H1 (cell line): ENCODE data around the gene NAV3.

ENCODE experiments used
- CHD2 ChIP-seq: IDR thresholded peaks from 2 replicates; pipeline ENCODE4 v1.6.1; 2012; ENCODE audit warnings: low read length, improper control_type of control experiment
- CREB1 ChIP-seq: IDR thresholded peaks from 2 replicates; pipeline ENCODE4 v1.6.1; 2012; ENCODE audit warnings: inconsistent platforms
- EGR1 ChIP-seq: IDR thresholded peaks from 2 replicates; pipeline ENCODE4 v1.6.1; 2011; ENCODE audit warnings: low read depth, low read length, borderline replicate concordance
- HDAC6 ChIP-seq: IDR thresholded peaks from one replicate; pipeline ENCODE4 v1.7.1; 2012; ENCODE audit warnings: low read depth, mild to moderate bottlenecking, inconsistent platforms, low read length, moderate library complexity
- MAFK ChIP-seq: IDR thresholded peaks from 2 replicates; pipeline ENCODE4 v1.6.1; 2012; ENCODE audit warnings: low read depth, mild to moderate bottlenecking, improper control_type of control experiment, low read length
- PHF8 ChIP-seq: fragments of 200-600 bp; sonication (generic); conservative IDR thresholded peaks from 2 replicates; pipeline ENCODE4 v1.7.1; 2012; ENCODE audit warnings: low read depth, mild to moderate bottlenecking, inconsistent platforms, low read length, moderate library complexity
- POLR2A ChIP-seq, 2 experiments: IDR thresholded peaks; 1 replicate in 1 of 2; 2 replicates in 1 of 2; pipeline ENCODE4 v1.6.1; 2011; ENCODE audit warnings: low read depth in 2 of 2, low read length in 2 of 2, mild to moderate bottlenecking in 2 of 2; ENCODE audit errors: control extremely low read depth in 1 of 2
- POLR2AphosphoS5 ChIP-seq: IDR thresholded peaks from 2 replicates; pipeline ENCODE4 v1.6.1; 2011; ENCODE audit warnings: low read depth, low read length
- RFX5 ChIP-seq: IDR thresholded peaks from 2 replicates; pipeline ENCODE4 v1.6.1; 2011; ENCODE audit warnings: low read depth, low read length, improper control_type of control experiment, borderline replicate concordance
- RXRA ChIP-seq: IDR thresholded peaks from 2 replicates; pipeline ENCODE4 v1.6.1; 2011; ENCODE audit warnings: low read depth, mild to moderate bottlenecking, low read length, moderate library complexity; ENCODE audit not compliant: insufficient read depth
- SP1 ChIP-seq: IDR thresholded peaks from 2 replicates; pipeline ENCODE4 v1.6.1; 2011; ENCODE audit warnings: low read depth, low read length
- SP2 ChIP-seq: IDR thresholded peaks from 2 replicates; pipeline ENCODE4 v1.6.1; 2012; ENCODE audit warnings: mild to moderate bottlenecking, low read length, inconsistent platforms
- TAF1 ChIP-seq: IDR thresholded peaks from 2 replicates; pipeline ENCODE4 v1.6.1; 2011; ENCODE audit warnings: mild to moderate bottlenecking, low read depth, low read length
- TF ChIP-seq, protein P1 (sequence below), 3 experiments: IDR thresholded peaks; 1 replicate in 2 of 3; 2 replicates in 1 of 3; pipeline versions ENCODE4 v1.5.1 to v1.6.1; 2011; ENCODE audit warnings: low read length in 3 of 3, mild to moderate bottlenecking in 3 of 3, inconsistent platforms in 2 of 3, low read depth in 1 of 3, moderate library complexity in 1 of 3; ENCODE audit not compliant: insufficient read depth in 1 of 3; ENCODE audit errors: control extremely low read depth in 1 of 3

DNA sequence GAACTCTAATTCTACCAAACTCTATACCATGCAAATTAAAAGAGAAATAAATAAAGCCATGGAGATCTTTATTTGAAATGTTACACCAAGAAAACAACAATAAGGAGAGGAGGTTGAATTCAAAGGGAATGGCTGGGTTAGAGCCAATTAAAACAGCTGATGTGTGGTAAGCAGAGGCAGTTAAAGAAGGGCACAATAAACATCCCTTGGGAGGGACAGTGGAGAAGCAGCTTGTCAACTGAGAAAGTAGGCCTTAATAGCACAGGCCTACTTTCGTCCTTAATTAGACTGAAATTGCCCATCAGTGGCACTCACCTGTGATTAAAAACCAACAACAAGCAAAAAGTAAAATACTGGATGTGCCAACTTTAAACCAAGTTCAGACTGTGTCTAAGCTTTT is 16.3 kb upstream of the NAV3 start:
- TF ChIP-seq, protein P1, sequence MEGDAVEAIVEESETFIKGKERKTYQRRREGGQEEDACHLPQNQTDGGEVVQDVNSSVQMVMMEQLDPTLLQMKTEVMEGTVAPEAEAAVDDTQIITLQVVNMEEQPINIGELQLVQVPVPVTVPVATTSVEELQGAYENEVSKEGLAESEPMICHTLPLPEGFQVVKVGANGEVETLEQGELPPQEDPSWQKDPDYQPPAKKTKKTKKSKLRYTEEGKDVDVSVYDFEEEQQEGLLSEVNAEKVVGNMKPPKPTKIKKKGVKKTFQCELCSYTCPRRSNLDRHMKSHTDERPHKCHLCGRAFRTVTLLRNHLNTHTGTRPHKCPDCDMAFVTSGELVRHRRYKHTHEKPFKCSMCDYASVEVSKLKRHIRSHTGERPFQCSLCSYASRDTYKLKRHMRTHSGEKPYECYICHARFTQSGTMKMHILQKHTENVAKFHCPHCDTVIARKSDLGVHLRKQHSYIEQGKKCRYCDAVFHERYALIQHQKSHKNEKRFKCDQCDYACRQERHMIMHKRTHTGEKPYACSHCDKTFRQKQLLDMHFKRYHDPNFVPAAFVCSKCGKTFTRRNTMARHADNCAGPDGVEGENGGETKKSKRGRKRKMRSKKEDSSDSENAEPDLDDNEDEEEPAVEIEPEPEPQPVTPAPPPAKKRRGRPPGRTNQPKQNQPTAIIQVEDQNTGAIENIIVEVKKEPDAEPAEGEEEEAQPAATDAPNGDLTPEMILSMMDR (IDR thresholded peaks at IDR 0.05; ENCODE audit: control extremely low read depth in 1 of 3, insufficient read depth in 1 of 3, low read depth in 1 of 3, low read length in 3 of 3) = no peak
- no peak for TF ChIP-seq SP2
- TF ChIP-seq PHF8 = no peak
- no peak for TF ChIP-seq RXRA
- no peak for TF ChIP-seq HDAC6
- no peak for TF ChIP-seq CHD2
- TF ChIP-seq SP1 = no peak
- no peak for TF ChIP-seq EGR1
- no peak for TF ChIP-seq POLR2AphosphoS5
- no peak for TF ChIP-seq TAF1
- no peak for TF ChIP-seq CREB1
- no peak for TF ChIP-seq POLR2A (IDR thresholded peaks at IDR 0.05; ENCODE audit: control extremely low read depth in 1 of 2, low read depth in 2 of 2, low read length in 2 of 2)
- TF ChIP-seq RFX5 = no peak
- TF ChIP-seq MAFK = no peak
